Spleen (tissue), 11 donors: ENCODE results near the gene VTI1A. TPM values are rescaled to one million over a fixed set of nuclear protein-coding genes. Genes with fewer than 3 reads are reported as not detected.

ENCODE experiments used
- DNase-seq: peaks from one replicate; pipeline ENCODE4 v3.0.0-alpha.2; 2020
- H3K27ac ChIP-seq, 8 donors: fragments of 200-600 bp; sonication (generic) in 7 of 8; 1 replicate in 4 of 8; 2 replicates in 4 of 8; pipeline versions ENCODE4 v1.5.0 to v1.8.0; 2016 to 2021; ENCODE audit warnings: inconsistent platforms in 4 of 8, mild to moderate bottlenecking in 4 of 8, moderate library complexity in 1 of 8
- H3K27me3 ChIP-seq, 7 donors: fragments of 200-600 bp; sonication (generic) in 6 of 7; replicated peaks in 1 of 7; 1 replicate in 4 of 7; 2 replicates in 3 of 7; pipeline versions ENCODE4 v1.5.0 to v1.8.0; 2016 to 2021; ENCODE audit warnings: inconsistent platforms in 3 of 7, mild to moderate bottlenecking in 1 of 7
- H3K36me3 ChIP-seq, 6 donors: fragments of 200-600 bp; sonication (generic) in 5 of 6; 1 replicate in 4 of 6; 2 replicates in 2 of 6; pipeline versions ENCODE4 v1.5.0 to v1.8.0; 2016 to 2021; ENCODE audit warnings: inconsistent platforms in 2 of 6
- H3K4me1 ChIP-seq, 6 donors: fragments of 200-600 bp; sonication (generic) in 5 of 6; 1 replicate in 3 of 6; 2 replicates in 3 of 6; pipeline versions ENCODE4 v1.5.0 to v1.8.0; 2016 to 2021; ENCODE audit warnings: inconsistent platforms in 3 of 6
- H3K4me3 ChIP-seq, 8 donors: fragments of 200-600 bp; sonication (generic) in 7 of 8; 1 replicate in 4 of 8; 2 replicates in 4 of 8; pipeline versions ENCODE4 v1.5.0 to v1.8.0; 2016 to 2021; ENCODE audit warnings: inconsistent platforms in 4 of 8, mild to moderate bottlenecking in 4 of 8, moderate library complexity in 2 of 8
- H3K9me3 ChIP-seq, 8 donors: fragments of 200-600 bp; sonication (generic) in 7 of 8; 1 replicate in 4 of 8; 2 replicates in 4 of 8; pipeline versions ENCODE4 v1.5.0 to v1.8.0; 2016 to 2021; ENCODE audit warnings: inconsistent platforms in 4 of 8
- CTCF ChIP-seq, 11 experiments: fragments of 200-600 bp in 7 of 11; fragments of 450-650 bp in 4 of 11; sonication (generic) in 4 of 11; IDR thresholded peaks in 8 of 11; conservative IDR thresholded peaks in 3 of 11; 1 replicate in 7 of 11; 2 replicates in 4 of 11; pipeline versions ENCODE4 v1.4.0 to v1.8.0; 2016 to 2021; ENCODE audit warnings: antibody characterized with exemption in 11 of 11, inconsistent platforms in 4 of 11, mild to moderate bottlenecking in 1 of 11
- POLR2A ChIP-seq, 3 donors: fragments of 450-650 bp; IDR thresholded peaks; one replicate each; pipeline ENCODE4 v1.5.1; 2017; ENCODE audit warnings: antibody characterized with exemption in 3 of 3, mild to moderate bottlenecking in 1 of 3
- POLR2AphosphoS5 ChIP-seq, 3 donors: sonication (generic); formaldehyde crosslinking; IDR thresholded peaks; one replicate each; pipeline ENCODE4 v1.5.1; 2017; ENCODE audit warnings: antibody characterized with exemption in 3 of 3
- WGBS, 5 donors: extraction: QIAGEN DNeasy Blood & Tissue Kit in 3 of 5; methylation state at CpG; one replicate each; pipeline versions ENCODE4 v1.1.5 to v1.1.7; 2013 to 2018; 5-methylcytosine and 5-hydroxymethylcytosine counted together
- intact Hi-C: fragments of 100-400 bp; cut with DNase I; formaldehyde crosslinking; loops from one replicate; pipeline ENCODE4 v1.15.0; 2023; ENCODE audit warnings: low total_unique reads
- polyA plus RNA-seq, 3 donors: library from polyadenylated mRNA; stranded (reverse); fragments of 200-250 nt; gene quantifications; one replicate each; pipeline ENCODE4 v1.2.1, GENCODE V29; 2013
- total RNA-seq, 7 donors: library from RNA; depleted of rRNA in 3 of 7; stranded (reverse); fragments of >200 nt in 3 of 7; fragmentation: NEBNext Ultra II Directional in 4 of 7; extraction: Animal tissue kit (Norgen Biotek cat#: 25700) in 4 of 7; gene quantifications; one replicate each; pipeline versions ENCODE4 v1.1.0 to v1.2.1, GENCODE V29; 2016 to 2021
- donor health status: healthy with polysubstance abuse.
- donor health status: DM: no; HTN: no; CAD: no; lungs with moderate emphysema.
- donor health status: DM: no; HTN: no; CAD: no.
- donor health status: Bipolar disorder and iron deficiency.
- donor health status: healthy.
- donor health status: DM: no; HTN: no; CAD: no.
- donor health status: DM: yes; HTN: yes; CAD: no.

VTI1A gene
- total and polyA plus RNA-seq, 10 donors = 7.8 to 129 (median 56.2) TPM

GRCh38 chr10:112821038-112821437 is 374.0 kb downstream of the VTI1A start:
- 95 to 96% (median 96%) methylated on average over 18 to 19 of the region's 19 CpGs for whole genome bisulfite sequencing, 5 donors
- no peak for DNase-seq

GRCh38 chr10:112821663-112822062 is 374.6 kb downstream of the VTI1A start:
- intact Hi-C loops = no loop called here
- H3K4me3 ChIP-seq = no peak overlapping the region
- DNase-seq = no peak
- no peaks in the 10 kb centered on the region for H3K9me3 ChIP-seq
- no peaks in the 10 kb centered on the region for H3K27me3 ChIP-seq
- H3K36me3 ChIP-seq = peaks cover 0 to 37% (median 0%) of the 10 kb centered on the region in 6 donors
- no peak overlapping the region for H3K27ac ChIP-seq
- TF ChIP-seq POLR2AphosphoS5 (IDR thresholded peaks at IDR 0.05) (no peak), CTCF (IDR thresholded peaks at IDR 0.05 in 8 of 11, conservative IDR thresholded peaks at IDR 0.05 in 3 of 11) (no peak), POLR2A (IDR thresholded peaks at IDR 0.05) (no peak)
- no peaks in the 10 kb centered on the region for H3K4me1 ChIP-seq
- 67 to 90% (median 75%) methylated on average over 4 to 7 of the region's 7 CpGs for WGBS, 5 donors

More at GRCh38 chr10:112821038-112821437, 374.0 kb downstream of the VTI1A start:
- intact Hi-C loops = no loop called here
- no peak overlapping the region for H3K4me3 ChIP-seq
- no peak overlapping the region for H3K27ac ChIP-seq
- H3K27me3 ChIP-seq = no peaks in the 10 kb centered on the region
- peaks cover 0 to 42% (median 0%) of the 10 kb centered on the region in 6 donors for H3K36me3 ChIP-seq
- H3K9me3 ChIP-seq = no peaks in the 10 kb centered on the region
- H3K4me1 ChIP-seq = peaks cover 0 to 2% (median 0%) of the 10 kb centered on the region in 6 donors
- TF ChIP-seq POLR2A (IDR thresholded peaks at IDR 0.05) = no peak

DNA sequence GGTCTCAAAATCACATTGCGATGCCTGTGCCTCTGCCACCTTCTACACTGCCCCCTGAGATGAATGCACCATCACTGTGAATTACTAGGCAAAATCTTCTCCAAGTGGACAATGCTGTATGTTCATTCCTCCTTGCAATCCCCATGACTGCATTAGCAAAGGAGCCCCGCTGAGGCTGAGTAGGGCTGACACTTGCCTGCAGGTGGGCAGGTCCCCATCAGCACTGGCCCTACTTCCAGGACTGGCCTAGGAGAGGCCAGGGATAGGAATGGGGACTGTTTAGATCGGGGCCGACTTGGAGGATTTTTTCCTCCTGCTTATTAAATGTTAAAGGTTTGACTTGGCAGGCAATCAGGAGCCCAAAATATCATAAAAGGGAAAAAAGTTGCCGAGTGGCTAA is 376.0 kb downstream of the VTI1A start:
- WGBS, 5 donors = 96 to 99% (median 97%) methylated on average over 5 of the region's 5 CpGs
- Histone ChIP-seq H3K4me1 (no peaks in the 10 kb centered on the region), H3K36me3 (peaks cover 0 to 31% (median 0%) of the 10 kb centered on the region in 6 donors), H3K9me3 (no peaks in the 10 kb centered on the region), H3K27ac (no peak overlapping the region), H3K27me3 (no peaks in the 10 kb centered on the region), H3K4me3 (no peak overlapping the region)
- no peak for TF ChIP-seq POLR2A (IDR thresholded peaks at IDR 0.05)
- no peak for TF ChIP-seq POLR2AphosphoS5 (IDR thresholded peaks at IDR 0.05)
- TF ChIP-seq CTCF (IDR thresholded peaks at IDR 0.05 in 8 of 11, conservative IDR thresholded peaks at IDR 0.05 in 3 of 11) = no peak
- no peak for DNase-seq
- intact Hi-C loops = no loop called here

GRCh38 chr10:112823604-112824003 is 376.6 kb downstream of the VTI1A start:
- Histone ChIP-seq H3K36me3 (peaks cover 0 to 33% (median 0%) of the 10 kb centered on the region in 6 donors), H3K4me1 (no peaks in the 10 kb centered on the region), H3K27ac (no peak overlapping the region), H3K4me3 (no peak overlapping the region), H3K9me3 (no peaks in the 10 kb centered on the region), H3K27me3 (no peaks in the 10 kb centered on the region)
- no peak for TF ChIP-seq CTCF (IDR thresholded peaks at IDR 0.05 in 8 of 11, conservative IDR thresholded peaks at IDR 0.05 in 3 of 11)
- TF ChIP-seq POLR2AphosphoS5 (IDR thresholded peaks at IDR 0.05) = no peak
- TF ChIP-seq POLR2A (IDR thresholded peaks at IDR 0.05) = no peak
- 82 to 88% (median 83%) methylated on average over 7 of the region's 7 CpGs for WGBS, 5 donors
- no peak for DNase-seq
- intact Hi-C loops = no loop called here
